ENCODE data around the gene NID2.

NID2 gene

DNA sequence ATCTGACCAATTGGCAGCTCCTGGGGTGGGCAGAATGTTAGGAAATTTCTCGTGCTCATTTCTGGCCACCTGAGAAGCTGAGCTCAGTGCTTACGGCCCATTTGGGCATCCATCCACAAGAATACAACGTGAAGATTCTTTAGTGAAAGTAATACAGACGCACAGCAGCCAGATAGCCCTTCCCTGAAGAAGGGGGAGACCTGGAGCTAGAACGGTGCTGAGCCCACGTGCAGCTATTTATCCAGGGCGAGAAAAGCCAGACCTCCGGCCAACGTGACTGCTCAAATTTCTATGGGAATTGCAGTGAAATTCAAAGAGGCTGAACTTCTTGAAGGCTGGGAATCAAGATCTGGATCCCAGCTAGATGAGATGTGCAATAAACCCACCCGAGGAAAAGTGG lies 20.7 kb downstream of the NID2 start:
- TF ChIP-seq, protein P1, sequence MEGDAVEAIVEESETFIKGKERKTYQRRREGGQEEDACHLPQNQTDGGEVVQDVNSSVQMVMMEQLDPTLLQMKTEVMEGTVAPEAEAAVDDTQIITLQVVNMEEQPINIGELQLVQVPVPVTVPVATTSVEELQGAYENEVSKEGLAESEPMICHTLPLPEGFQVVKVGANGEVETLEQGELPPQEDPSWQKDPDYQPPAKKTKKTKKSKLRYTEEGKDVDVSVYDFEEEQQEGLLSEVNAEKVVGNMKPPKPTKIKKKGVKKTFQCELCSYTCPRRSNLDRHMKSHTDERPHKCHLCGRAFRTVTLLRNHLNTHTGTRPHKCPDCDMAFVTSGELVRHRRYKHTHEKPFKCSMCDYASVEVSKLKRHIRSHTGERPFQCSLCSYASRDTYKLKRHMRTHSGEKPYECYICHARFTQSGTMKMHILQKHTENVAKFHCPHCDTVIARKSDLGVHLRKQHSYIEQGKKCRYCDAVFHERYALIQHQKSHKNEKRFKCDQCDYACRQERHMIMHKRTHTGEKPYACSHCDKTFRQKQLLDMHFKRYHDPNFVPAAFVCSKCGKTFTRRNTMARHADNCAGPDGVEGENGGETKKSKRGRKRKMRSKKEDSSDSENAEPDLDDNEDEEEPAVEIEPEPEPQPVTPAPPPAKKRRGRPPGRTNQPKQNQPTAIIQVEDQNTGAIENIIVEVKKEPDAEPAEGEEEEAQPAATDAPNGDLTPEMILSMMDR (IDR thresholded peaks at IDR 0.05; ENCODE audit: control extremely low read depth, extremely low read depth, low read depth, missing control alignments) = no peak
- ChIA-PET CTCF (interaction anchor here (2.6 kb wide), 1 partner anchor 21 kb away, joined by 7 read pairs; no protein-coding TSS in a partner anchor), POLR2A (no interaction called here)
- DNase-seq (ENCODE audit: extremely low spot score) = no peak

DNA sequence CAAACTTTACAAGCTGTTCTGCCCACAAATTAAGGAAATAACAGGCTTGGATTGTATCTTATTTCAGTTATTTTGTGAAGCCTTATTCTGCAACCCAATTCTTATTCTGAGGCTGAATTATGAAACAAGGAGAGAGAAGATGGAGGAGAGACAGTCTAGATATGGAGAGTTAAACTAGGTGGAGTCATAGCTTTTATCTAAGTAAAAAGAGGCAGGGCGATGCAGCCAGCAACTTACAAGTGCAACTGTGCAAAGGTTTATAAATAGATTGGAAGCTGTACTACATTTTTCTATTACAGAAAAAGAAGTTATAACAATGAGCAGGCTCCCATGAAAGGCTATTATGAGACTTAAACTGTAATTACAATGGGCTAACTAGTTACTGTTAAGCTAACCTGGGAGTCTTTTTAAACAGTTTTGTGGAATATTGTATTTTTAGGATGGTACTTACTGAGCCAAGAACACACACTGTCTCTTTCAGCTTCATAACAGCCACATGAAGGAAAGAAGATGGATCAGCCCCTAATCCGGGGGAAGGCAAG lies 22.4 kb downstream of the NID2 start:
- TF ChIP-seq, protein P1 (IDR thresholded peaks at IDR 0.05; ENCODE audit: control extremely low read depth, extremely low read depth, low read depth, missing control alignments) = no peak
- ChIA-PET CTCF (interaction anchor here (2.6 kb wide), 1 partner anchor 19 kb away, joined by 7 read pairs; no protein-coding TSS in a partner anchor), POLR2A (no interaction called here)
- DNase-seq (ENCODE audit: extremely low spot score) = no peak

DNA sequence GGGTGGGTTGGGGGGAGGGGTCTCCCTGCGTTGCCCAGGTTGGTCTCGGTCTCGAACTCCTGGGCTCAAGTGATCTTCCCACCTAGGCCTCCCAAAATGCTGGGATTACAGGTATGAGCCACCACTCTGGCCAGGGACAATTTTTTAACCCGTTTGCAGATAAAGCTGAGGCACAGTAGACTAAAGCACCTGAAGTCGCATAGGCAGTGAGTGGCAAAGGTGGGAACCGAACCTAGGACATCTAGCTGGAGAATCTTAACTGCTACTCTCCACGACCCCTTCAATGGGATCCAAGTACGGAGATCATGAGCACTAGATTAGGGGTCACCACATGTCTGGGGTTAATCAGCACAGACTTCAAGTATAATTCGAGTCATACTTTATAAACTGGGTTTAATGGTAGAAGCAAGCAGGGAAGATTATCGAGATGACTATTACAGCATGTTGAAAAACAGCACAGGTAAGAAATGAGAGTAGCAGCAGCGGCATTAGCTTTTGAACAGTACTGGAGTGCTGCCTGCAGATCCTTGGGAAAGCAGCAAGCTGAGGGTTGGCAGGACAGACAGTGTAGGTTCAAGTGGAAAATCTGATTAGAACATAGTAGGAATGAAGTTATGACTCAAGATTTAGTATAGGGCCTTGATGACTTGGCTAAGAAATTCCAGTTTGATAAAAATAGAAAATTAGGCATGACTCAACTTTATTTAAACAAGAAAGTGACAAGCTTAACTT lies 23.9 kb downstream of the NID2 start:
- no peak for DNase-seq (ENCODE audit: extremely low spot score)
- TF ChIP-seq, protein P1 (IDR thresholded peaks at IDR 0.05; ENCODE audit: control extremely low read depth, extremely low read depth, low read depth, missing control alignments) = no peak
- CTCF ChIA-PET = interaction anchor here (1.2 to 1.9 kb wide), 2 partner anchors 14 to 25 kb away, joined by 3 to 8 read pairs; partner anchors contain the start of gene NID2
- POLR2A ChIA-PET = no interaction called here

DNA sequence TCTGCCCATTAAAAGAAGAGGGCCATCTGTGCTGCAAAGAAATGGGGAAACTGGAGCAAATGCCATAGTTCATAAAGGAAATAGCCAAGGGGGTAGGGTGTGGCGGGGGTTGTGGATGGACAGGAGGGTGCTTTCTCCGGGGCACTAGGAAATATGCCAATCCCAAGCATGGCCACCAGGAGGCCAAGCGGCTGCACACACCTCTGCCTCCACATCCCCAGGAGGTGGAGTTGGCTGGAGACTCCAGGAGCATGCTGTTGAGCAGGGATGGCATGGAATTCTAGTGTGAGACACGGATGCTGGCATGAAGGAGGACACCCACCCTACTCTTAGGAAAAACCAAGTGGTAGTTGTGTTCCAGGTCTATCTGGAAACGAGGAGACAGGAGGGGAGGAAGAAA lies 25.2 kb downstream of the NID2 start:
- TF ChIP-seq, protein P1 (IDR thresholded peaks at IDR 0.05; ENCODE audit: control extremely low read depth, extremely low read depth, low read depth, missing control alignments) = peak; percentile 44
- peak; percentile 29 for DNase-seq (ENCODE audit: extremely low spot score)
- ChIA-PET POLR2A (no interaction called here), CTCF (interaction anchor here (1.0 to 1.9 kb wide), 7 partner anchors 10 to 229 kb away, joined by 3 to 8 read pairs (median 4); partner anchors contain the start of gene NID2)

DNA sequence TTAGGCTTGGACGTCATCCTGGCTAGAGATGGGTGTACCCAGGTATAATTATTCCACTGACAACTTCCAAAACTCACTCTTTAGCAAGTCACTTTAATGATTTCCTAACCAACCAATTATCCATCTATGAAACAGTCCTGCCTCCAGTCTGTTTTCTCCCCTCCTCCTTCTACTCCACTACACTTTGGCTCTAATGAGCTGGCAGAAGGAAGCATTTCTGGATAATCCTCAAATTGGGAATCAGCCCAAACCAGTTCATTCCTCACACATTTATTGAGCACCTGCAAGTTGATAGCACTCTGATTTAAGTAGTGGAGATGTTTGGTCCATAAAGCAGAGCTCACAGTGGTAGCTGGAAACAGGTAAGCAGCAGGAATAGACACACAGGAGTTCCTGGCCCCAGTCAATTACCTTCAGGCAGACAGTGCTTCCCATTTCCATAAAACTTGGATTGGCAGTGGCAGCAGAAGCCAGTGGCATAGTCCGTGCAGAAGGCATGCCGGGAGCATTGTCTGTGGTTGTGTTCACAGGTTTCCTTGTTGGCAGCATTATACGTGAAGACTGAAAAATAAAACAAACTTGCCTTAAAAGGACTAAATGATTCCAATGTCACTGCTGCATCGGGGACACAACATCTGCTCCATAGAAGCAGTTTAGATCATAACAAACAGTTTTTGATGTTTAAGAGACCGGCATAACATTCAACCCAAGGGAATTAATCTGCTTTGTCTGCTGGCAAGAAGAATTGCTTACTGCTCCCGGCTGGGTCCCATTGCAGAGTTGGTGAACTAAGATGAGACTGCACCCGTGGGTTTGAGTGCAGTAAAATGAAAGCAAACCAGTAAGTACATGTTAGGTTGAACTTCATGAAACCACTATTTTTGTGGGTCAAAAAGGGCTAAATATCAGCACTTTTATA lies 26.2 kb downstream of the NID2 start:
- ChIA-PET CTCF (interaction anchor here (1.0 to 1.6 kb wide), 5 partner anchors 11 to 230 kb away, joined by 3 to 6 read pairs (median 4); partner anchors contain the start of gene NID2), POLR2A (no interaction called here)
- TF ChIP-seq, protein P1 (IDR thresholded peaks at IDR 0.05; ENCODE audit: control extremely low read depth, extremely low read depth, low read depth, missing control alignments) = no peak
- no peak for DNase-seq (ENCODE audit: extremely low spot score)

DNA sequence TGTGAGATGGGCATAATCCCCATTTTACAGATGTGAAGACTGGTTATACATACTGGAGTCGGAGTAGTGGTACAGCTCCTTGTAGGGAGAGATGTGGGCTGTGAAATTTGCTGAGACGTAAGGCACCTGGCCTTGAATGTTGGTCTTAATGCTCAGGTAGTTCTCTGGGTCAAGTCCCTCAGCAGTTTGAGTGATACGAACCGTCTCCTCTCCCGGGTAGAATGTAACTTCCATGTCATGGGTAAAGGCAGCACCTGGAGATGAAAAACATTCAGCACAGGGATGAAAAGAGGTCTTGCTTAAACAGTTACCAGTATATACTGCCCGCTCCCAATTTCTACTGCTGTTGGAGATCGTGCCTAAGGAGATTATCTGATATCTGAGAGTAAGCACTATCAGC lies 28.3 kb downstream of the NID2 start:
- POLR2A ChIA-PET = no interaction called here
- TF ChIP-seq, protein P1 (IDR thresholded peaks at IDR 0.05; ENCODE audit: control extremely low read depth, extremely low read depth, low read depth, missing control alignments) = no peak
- no peak for DNase-seq (ENCODE audit: extremely low spot score)

More for the DNA sequence above, 28.3 kb downstream of the NID2 start:
- CTCF ChIA-PET = interaction anchor here (0.6 kb wide), 1 partner anchor 10 kb away, joined by 3 read pairs; no protein-coding TSS in a partner anchor

All from GM10248 (cell line).